Measurements from ENCODE around the gene CENPX.

Gene CENPX

DNA sequence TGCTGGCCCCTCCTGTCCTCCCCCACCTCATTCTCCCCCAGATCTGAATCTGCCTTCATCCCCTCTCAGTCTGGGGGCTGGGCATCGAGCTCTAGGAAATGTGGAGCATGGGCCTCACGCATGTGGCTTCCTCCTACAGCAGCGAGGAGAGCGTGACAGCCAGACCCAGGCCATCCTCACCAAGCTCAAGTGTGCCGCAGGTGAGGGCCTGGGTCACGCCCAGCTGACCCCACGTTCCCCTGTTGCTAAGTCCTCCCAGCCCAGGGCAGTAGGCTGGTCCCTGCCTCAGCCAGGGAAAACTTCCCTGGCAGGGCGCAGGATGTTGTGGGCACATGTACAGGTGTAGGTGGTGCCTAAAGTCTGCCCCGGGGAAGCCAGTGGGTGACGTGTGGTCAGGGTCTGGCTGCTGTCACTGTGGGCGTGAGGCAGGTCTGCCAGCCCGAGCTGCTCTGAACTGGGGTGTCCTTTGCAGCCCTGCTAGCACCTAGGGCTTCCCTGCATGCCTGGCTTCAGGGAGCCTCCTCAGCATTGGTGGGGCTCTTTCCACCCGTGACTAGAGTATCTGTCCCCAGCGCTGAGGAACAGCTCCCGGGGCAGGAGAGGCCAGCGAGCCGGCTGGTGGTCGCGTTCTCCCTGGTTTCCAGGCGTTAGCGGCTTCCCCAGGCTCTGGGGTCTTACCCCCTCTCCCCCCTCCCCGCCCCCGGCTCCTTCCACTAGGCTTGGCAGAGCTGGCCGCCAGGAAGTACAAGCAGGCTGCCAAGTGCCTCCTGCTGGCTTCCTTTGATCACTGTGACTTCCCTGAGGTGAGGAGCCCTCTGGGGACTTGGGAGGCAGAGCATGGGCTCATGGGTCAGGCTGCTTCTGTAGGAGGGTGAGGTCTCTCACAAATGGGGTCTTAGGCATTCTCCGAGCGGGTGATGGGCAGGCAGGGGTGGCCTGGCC is 32.6 kb upstream of the CENPX start:
- DNase-seq = no peak

DNA sequence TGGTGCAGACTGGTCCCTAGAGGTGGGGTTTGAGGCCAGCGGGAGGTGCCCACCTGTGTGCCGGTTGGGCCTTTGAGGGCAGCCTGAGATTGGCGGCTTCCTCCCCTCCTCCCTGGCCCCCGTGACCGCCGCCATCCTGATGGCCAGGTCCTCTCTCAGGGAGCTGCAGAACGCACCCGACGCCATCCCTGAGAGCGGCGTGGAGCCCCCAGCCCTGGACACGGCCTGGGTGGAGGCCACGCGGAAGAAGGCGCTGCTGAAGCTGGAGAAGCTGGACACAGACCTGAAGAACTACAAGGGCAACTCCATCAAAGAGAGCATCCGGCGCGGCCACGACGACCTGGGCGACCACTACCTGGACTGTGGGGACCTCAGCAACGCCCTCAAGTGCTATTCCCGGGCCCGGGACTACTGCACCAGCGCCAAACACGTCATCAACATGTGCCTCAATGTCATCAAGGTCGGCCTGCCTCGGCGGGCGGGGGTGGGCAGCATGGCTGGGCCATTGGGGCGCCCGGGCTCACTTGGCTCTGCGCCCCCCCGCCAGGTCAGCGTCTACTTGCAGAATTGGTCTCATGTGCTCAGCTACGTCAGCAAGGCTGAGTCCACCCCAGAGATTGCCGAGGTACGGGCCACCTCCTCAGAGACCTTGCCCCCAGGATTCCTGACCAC is 31.8 kb upstream of the CENPX start:
- DNase-seq = no peak

DNA sequence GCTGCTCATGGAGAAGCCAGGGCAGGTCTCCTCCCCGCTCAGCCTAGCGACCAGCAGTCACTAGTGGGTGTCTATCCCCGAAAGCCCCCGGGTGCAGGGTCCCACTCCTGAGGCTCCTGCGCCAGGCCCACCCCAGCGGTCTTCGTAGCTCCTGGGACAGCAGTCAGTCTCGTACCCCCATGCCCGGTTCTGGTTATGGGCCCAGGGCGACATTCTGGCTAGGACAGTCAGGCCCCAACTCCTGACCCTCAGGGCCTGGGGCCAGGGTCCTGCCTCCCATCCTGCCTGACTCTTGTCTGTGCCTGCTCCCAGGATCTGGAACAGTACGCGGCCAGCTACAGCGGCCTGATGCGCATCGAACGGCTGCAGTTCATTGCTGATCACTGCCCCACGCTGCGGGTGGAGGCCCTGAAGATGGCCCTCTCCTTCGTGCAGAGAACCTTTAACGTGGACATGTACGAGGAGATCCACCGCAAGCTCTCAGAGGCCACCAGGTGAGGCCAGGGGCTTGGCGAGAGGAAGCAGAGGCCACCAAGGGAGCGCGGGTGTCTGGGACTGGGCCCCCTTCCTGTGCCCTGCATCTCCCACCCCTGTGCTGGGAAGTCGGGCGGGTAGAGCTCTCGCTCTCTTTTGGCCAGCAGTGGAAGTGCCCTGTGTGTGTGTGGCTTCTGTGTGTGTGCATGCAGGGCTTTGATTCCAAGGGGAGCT is 31.0 kb upstream of the CENPX start:
- no peak for DNase-seq

DNA sequence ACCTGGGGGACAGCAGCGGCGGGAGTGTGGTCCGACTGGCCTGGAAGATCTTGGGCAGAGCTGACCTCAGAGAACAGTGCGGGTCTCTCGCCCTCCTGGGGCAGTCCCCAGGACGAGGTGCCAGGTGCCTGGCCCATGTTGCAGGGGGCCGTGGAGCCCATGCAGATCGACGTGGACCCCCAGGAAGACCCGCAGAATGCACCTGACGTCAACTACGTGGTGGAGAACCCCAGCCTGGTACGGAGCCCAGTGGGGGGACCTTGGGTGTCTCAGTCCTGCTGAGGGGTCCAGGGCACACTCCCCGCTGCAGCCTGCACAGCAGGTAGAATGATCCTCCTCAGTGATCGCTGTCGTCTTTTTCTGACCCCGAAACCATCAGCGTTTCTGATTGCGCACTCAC is 30.5 kb upstream of the CENPX start:
- no peak for DNase-seq

DNA sequence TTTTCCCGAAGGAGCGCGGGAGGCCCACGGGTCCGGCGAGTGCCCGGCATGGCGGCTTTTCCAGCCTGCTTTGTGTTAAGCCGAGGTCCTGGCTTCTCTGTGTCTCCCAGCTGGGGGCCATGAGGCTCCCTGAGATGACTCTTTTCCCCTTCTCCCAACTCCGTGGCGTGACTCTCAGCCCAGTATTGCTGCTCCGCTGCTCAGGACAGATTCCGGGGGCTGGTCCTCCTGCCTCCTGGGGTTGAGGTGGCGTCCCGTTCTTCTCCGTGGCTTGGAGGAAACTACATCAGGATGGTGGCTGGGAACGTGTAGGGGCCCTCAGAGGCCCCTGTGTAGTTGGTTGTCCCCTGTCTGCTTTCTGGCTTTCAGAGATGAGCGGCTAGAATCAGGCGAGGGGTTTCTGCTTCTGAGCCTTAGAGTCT is 30.0 kb upstream of the CENPX start:
- DNase-seq = no peak

- DNase-seq = peak; percentile 55 to 74
These were observed 29.3 kb upstream of the CENPX start, which contains the start of the genes GPS1 and RFNG for GRCh38 chr17:82051776-82052637. Gene GPS1 (plus strand): TSS chr17:82051898. CDS start chr17:82051932, 34 bp downstream. Gene RFNG (minus strand): TSS chr17:82051811. CDS start chr17:82051766, 45 bp downstream.

DNA sequence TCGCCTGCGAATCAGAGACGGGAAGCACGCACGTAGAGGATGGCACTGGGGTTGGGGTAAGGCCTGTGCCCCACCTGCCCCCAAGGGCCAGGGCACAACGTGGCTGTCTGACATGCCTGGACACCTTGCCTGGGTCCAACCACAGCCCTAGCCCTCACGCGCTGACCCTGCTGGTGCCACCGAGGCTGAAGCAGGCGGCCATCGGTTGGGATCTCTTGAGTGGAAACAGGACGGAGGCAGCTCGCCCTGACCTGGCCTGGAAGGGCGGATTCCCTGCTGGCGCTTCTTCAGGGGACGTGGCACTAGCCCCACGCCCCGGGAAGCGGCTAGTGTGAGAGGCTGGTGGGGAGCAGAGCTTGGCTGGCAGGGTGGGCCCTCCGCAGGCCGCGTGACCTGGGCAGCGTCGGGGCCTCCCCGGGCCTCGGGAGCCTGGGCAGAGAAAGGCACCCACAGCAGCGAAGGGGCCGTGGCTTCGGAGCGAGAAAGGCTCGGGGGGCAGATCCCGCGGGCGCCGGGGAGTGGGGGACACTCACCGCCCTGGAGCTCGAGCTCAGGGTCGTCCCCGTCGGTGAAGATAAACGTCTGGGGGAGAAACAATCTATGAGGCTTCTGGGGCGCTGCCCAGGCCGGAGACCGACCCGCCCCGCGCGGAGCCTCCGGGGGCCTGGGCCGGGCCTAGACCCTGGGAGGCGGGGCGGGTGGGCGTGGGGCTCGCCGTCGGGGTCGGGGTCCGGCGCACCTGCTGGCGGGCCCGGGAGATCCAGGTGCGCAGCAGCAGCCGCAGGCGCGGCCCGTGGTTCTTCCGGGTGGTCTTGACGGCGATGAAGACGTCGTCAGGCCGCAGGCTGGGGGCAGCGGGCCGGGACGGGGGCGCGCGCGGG is 28.3 kb upstream of the CENPX start:
- DNase-seq = no peak

DNA sequence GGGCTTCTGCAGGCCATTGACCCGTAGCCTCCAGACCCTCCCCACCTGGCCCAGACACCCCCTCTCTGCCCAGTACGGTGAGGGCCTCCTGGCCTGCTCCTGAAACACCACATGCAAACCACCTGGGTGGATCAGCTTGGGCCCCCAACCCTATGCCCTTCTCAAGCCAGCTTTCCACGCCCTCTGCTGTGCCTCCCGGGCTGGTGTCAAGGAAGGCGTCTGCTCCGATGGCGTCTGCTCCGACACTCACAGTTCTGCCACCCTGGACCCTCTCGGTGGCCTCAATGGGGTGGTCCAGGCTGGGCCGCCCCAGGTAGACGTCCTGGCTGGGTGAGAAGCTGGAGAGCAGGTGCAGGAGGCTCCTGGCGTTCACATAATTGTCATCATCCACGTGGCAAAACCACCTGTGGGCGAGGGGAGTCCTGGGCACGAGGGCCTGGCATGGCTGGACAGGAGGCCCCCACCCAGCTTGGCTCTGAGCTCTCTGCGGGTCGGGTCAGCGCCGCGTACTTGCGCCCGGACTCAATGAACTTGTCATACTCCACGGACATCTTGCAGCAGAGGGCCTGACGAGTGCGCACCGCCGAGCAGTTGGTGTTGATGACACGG is 27.6 kb upstream of the CENPX start:
- DNase-seq = no peak

- no peak for DNase-seq
These were observed 26.9 kb upstream of the CENPX start for GRCh38 chr17:82049521-82049971.

DNA sequence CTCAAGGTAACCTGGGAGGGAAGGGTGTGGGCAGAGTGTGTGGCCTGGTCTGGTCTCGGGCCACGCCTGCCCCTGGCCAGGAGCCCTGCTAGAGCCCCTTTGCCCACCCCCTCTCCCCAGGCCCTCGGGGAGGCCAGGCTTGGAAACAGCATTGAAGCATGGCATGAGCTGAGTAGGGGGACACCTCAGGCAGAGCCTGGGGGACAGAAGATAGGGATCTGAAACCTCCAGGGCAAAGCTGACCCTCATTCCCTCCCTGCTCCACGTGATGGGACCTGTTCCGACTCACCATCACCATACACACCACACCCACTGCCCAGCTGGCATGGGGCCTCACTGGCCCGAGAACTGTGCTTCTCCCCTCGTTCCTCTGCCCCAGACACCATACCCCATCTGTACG is 26.4 kb upstream of the CENPX start:
- DNase-seq = no peak

DNA sequence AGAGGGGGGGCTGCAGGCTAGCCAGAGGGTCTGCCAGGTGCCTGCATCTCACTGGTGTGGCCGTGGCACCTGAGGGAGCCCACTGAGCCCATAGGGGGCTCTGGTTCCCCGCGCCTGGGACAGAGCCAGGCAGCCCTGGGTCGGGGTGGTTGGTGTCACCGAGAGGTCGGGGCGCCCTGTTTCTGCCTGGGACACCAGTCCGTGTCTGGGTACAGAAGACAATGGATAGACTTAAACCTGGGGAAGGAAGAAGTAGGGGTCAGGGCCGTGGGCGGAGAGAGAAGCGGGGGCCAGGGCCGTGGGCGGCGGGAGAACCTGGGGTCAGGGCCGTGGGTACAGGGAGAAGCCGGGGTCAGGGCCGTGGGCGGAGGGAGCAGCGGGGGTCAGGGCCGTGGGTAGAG is 25.9 kb upstream of the CENPX start:
- no peak for DNase-seq

DNA sequence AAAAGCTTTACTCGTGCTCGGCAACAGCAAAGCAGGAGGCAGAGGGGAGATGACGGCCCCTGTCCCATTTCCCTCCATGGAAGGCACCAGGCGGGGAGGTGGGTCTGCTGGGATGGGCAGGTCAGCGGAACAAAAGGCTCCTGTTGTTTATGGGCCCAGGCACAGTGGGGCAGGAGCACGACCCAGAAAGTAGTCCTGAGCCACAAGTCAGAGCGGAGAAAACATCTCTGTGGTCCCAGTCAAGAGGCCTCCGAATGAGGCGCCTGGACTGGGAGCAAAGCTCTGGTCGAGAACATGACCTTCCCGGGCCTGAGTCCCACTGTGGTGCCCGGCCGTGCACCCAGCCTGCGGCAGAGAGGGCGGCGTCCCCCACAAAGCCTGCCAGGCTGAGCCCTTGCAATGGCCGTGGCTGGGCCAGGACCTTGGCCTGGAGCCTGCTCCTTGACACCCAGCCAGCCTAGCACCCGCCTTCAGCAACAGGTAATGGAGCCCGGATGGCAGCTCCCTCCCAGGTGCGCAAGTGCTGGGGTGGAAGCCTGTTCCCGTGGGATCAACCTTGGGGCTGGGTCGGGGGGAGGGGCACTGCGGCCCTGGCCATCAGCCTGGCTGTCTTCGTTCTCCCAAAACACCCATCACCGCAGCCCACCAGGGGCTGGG is 25.4 kb upstream of the CENPX start:
- DNase-seq = no peak

DNA sequence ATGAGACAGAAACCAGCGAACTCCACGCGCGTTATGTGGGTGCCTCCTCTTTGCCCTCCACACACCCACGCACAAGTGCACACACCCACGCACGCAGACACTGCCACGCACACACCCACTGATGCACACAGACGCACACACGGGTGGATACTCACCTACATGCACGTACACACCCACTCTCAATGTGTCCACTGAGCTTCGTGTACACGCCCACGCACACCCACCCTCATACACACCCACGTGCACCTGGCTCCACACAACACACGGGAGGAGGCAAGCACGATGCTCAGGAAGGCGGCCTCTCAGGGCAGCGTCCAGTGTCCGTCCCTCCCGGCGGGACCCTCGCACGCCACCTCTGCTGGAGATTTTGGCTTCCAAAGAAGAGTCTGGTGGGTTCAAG is 24.7 kb upstream of the CENPX start:
- DNase-seq = no peak

GRCh38 chr17:82046903-82047302 is 24.2 kb upstream of the CENPX start:
- no peak for DNase-seq

GRCh38 chr17:82045936-82046484 is 23.3 kb upstream of the CENPX start:
- DNase-seq = no peak

GRCh38 chr17:82043507-82043906 is 20.8 kb upstream of the CENPX start:
- DNase-seq = no peak

DNA sequence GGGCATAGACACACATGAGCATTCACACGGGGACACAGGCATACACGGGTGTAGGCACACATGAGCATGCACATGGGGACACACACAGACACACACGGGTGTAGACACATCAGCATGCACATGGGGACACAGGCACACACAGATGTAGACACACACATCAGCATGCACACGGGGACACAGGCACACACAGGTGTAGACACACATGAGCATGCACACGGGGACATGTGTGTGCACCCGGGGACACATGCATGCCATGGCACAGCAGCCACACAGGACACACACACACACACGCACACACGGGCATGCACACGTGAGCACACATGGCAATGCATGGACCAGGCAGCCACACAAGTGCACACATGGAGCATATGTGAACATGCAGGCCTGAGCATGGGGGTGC is 20.0 kb upstream of the CENPX start:
- no peak for DNase-seq

DNA sequence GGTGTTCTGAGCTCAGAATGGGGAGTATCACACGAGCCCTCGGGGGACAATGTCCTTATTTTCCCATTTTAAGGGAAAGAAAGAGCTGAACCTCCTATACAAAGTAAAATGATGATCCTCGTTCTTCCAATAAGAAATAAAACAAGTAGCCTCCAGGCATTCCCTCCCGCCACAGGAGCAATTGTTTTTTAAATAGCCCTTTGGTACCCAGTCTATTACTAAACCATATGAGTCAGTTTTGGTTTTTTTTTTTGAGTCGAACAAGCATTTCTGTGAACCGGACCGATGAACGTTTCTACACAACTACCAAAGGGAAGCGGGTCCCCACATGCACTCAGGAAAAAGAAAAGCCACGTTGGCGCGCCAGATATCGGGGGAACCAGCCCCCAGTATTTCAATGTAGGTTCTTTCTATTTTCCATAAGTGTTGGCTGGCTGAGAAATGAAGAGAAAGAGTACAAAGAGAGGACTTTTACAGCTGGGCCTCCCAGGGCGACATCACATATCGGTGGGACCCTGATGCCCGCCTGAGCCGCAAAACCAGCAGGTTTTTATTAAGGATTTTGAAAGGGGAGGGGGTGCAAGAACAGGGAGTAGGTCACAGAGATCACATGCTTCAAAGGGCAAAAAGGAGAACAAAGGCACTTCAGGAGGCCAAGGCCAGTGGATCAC is 18.6 kb upstream of the CENPX start:
- DNase-seq = no peak

- no peak for DNase-seq
These were observed 17.1 kb upstream of the CENPX start for GRCh38 chr17:82039695-82040299.
